HG03039 (cell line): ENCODE measurements around the gene MYO1B.

Source experiments
- ATAC-seq: cut with Tn5 transposase; IDR thresholded peaks from one replicate; pipeline ENCODE4 v1.9.1; 2021; ENCODE audit warnings: mild to moderate bottlenecking, moderate library complexity; ENCODE audit not compliant: unreplicated experiment

The MYO1B gene

GRCh38 chr2:191257934-191258333, 12.7 kb downstream of the MYO1B start:
- no peak for ATAC-seq

- ATAC-seq, result no peak
Measured at GRCh38 chr2:191258996-191259395, 13.8 kb downstream of the MYO1B start.

GRCh38 chr2:191262436-191262835, 17.2 kb downstream of the MYO1B start:
- no peak for ATAC-seq

- no peak for ATAC-seq
Measured at GRCh38 chr2:191263050-191263449, 17.8 kb downstream of the MYO1B start.

- no peak for ATAC-seq
Measured at GRCh38 chr2:191264647-191265081, 19.5 kb downstream of the MYO1B start.

- ATAC-seq, result no peak
Measured at GRCh38 chr2:191265311-191266170, 20.3 kb downstream of the MYO1B start.

- ATAC-seq, result no peak
Measured at GRCh38 chr2:191266201-191266600, 21.0 kb downstream of the MYO1B start.

GRCh38 chr2:191268596-191268995, 23.4 kb downstream of the MYO1B start:
- ATAC-seq, result no peak

- ATAC-seq, result no peak
Measured at GRCh38 chr2:191270306-191271161, 25.3 kb downstream of the MYO1B start.

- ATAC-seq, result no peak
Measured at GRCh38 chr2:191272064-191272463, 26.9 kb downstream of the MYO1B start.

- no peak for ATAC-seq
Measured at GRCh38 chr2:191274413-191274815, 29.2 kb downstream of the MYO1B start.

- ATAC-seq, result no peak
Measured at GRCh38 chr2:191276792-191277465, 31.7 kb downstream of the MYO1B start.

- no peak for ATAC-seq
Measured at GRCh38 chr2:191280290-191280689, 35.1 kb downstream of the MYO1B start.

- no peak for ATAC-seq
Measured at GRCh38 chr2:191280834-191281756, 35.9 kb downstream of the MYO1B start.

- ATAC-seq, result no peak
Measured at GRCh38 chr2:191285252-191285651, 40.0 kb downstream of the MYO1B start.

- no peak for ATAC-seq
Measured at GRCh38 chr2:191287820-191288219, 42.6 kb downstream of the MYO1B start.

- no peak for ATAC-seq
Measured at GRCh38 chr2:191289049-191289448, 43.8 kb downstream of the MYO1B start.

GRCh38 chr2:191291471-191291870, 46.3 kb downstream of the MYO1B start:
- no peak for ATAC-seq

- no peak for ATAC-seq
Measured at GRCh38 chr2:191292869-191293268, 47.7 kb downstream of the MYO1B start.

GRCh38 chr2:191295088-191295487, 49.9 kb downstream of the MYO1B start:
- no peak for ATAC-seq
